DOHH2 (cell line): ENCODE measurements around the gene MSH5.

Experiments
- H3F3A ChIP-seq: fragments of 200-600 bp; sonication (generic), shearing (Covaris generic); 2 replicates; pipeline ENCODE4 v1.6.0; 2016; ENCODE audit warnings: antibody characterized with exemption, mild to moderate bottlenecking; ENCODE audit not compliant: control insufficient read depth, insufficient read depth
- H3K27ac ChIP-seq: fragments of 200-600 bp; sonication (generic); 2 replicates; pipeline ENCODE4 v1.5.1; 2014; ENCODE audit warnings: low read depth, mild to moderate bottlenecking, low read length, moderate library complexity
- H3K27me3 ChIP-seq: fragments of 200-600 bp; sonication (generic); 2 replicates; pipeline ENCODE4 v1.6.1; 2014; ENCODE audit warnings: mild to moderate bottlenecking, low read length, mixed read lengths; ENCODE audit not compliant: control insufficient read depth
- H3K36me3 ChIP-seq: fragments of 200-600 bp; sonication (generic); 2 replicates; pipeline ENCODE4 v1.6.1; 2014; ENCODE audit warnings: mild to moderate bottlenecking, low read length, moderate library complexity, mixed read lengths; ENCODE audit not compliant: control insufficient read depth
- H3K4me1 ChIP-seq: fragments of 200-600 bp; sonication (generic); 2 replicates; pipeline ENCODE4 v1.6.1; 2014; ENCODE audit warnings: mild to moderate bottlenecking, low read length, mixed read lengths; ENCODE audit not compliant: control insufficient read depth
- H3K4me2 ChIP-seq: fragments of 200-600 bp; sonication (generic); 2 replicates; pipeline ENCODE4 v1.6.0; 2014; ENCODE audit warnings: mild to moderate bottlenecking, low read length, moderate library complexity
- H3K4me3 ChIP-seq: fragments of 200-600 bp; sonication (generic); 2 replicates; pipeline ENCODE4 v1.5.1; 2014; ENCODE audit warnings: mild to moderate bottlenecking, low read length, mixed read lengths
- H3K79me2 ChIP-seq: fragments of 200-600 bp; sonication (generic); 2 replicates; pipeline ENCODE4 v1.6.1; 2014; ENCODE audit warnings: mild to moderate bottlenecking, low read length, mixed read lengths; ENCODE audit not compliant: control insufficient read depth
- H3K9me2 ChIP-seq: fragments of 200-600 bp; sonication (generic); replicated peaks from 2 replicates; pipeline ENCODE4 v1.6.1; 2014; ENCODE audit warnings: mild to moderate bottlenecking, low read length, mixed read lengths; ENCODE audit not compliant: control insufficient read depth
- H3K9me3 ChIP-seq: fragments of 200-600 bp; sonication (generic); 2 replicates; pipeline ENCODE4 v1.6.1; 2014; ENCODE audit warnings: antibody characterized with exemption, low read length, mixed read lengths; ENCODE audit not compliant: control insufficient read depth, insufficient read depth
- H4K20me1 ChIP-seq: fragments of 200-600 bp; sonication (generic); 2 replicates; pipeline ENCODE4 v1.6.0; 2014; ENCODE audit warnings: low read depth, mild to moderate bottlenecking, antibody characterized with exemption, low read length, moderate library complexity; ENCODE audit not compliant: control insufficient read depth, insufficient read depth
- EZH2phosphoT487 ChIP-seq: fragments of 200-600 bp; sonication (generic); IDR thresholded peaks from 2 replicates; pipeline ENCODE4 v1.6.1; 2017; ENCODE audit warnings: borderline replicate concordance, mild to moderate bottlenecking, antibody characterized with exemption, low read length, moderate library complexity, mixed read lengths
- TF ChIP-seq, protein P1 (sequence below): fragments of 200-600 bp; sonication (generic); IDR thresholded peaks from one replicate; pipeline ENCODE4 v1.5.1; 2014; ENCODE audit warnings: antibody characterized with exemption, mild to moderate bottlenecking, low read depth, low read length; ENCODE audit not compliant: poor library complexity, severe bottlenecking

MSH5 gene

DNA sequence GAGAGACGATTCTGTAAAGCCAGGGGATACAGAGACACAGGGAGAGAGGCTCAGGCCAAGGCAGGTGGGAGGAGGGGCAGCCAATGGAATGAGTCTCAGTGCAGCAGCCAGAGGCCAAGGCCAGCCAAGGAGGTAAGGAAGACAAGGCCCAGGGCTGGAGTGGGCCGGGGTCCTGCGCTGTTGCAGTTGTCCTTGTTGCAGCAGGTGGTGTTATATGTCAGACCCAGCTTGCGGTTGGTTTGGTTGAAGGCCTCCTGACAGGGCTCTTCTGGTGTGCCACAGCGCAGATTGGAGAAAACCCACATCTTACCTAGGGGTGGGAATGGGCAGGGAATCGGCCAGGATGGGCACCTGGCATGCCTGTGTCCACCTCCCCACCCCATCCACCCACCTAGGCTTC is 20.8 kb upstream of the MSH5 start:
- no peak overlapping the region for H3K27ac ChIP-seq
- no peaks in the 10 kb centered on the region for H3K36me3 ChIP-seq
- H3F3A ChIP-seq = no peaks in the 10 kb centered on the region
- H3K4me2 ChIP-seq = no peak overlapping the region
- H3K9me3 ChIP-seq = no peaks in the 10 kb centered on the region
- no peaks in the 10 kb centered on the region for H3K4me1 ChIP-seq
- no peak for TF ChIP-seq EZH2phosphoT487
- TF ChIP-seq, protein P1, sequence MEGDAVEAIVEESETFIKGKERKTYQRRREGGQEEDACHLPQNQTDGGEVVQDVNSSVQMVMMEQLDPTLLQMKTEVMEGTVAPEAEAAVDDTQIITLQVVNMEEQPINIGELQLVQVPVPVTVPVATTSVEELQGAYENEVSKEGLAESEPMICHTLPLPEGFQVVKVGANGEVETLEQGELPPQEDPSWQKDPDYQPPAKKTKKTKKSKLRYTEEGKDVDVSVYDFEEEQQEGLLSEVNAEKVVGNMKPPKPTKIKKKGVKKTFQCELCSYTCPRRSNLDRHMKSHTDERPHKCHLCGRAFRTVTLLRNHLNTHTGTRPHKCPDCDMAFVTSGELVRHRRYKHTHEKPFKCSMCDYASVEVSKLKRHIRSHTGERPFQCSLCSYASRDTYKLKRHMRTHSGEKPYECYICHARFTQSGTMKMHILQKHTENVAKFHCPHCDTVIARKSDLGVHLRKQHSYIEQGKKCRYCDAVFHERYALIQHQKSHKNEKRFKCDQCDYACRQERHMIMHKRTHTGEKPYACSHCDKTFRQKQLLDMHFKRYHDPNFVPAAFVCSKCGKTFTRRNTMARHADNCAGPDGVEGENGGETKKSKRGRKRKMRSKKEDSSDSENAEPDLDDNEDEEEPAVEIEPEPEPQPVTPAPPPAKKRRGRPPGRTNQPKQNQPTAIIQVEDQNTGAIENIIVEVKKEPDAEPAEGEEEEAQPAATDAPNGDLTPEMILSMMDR = no peak
- H4K20me1 ChIP-seq = no peaks in the 10 kb centered on the region
- peaks cover 19% of the 10 kb centered on the region for H3K27me3 ChIP-seq
- no peaks in the 10 kb centered on the region for H3K79me2 ChIP-seq
- H3K9me2 ChIP-seq = no peaks in the 10 kb centered on the region
- no peak overlapping the region for H3K4me3 ChIP-seq

DNA sequence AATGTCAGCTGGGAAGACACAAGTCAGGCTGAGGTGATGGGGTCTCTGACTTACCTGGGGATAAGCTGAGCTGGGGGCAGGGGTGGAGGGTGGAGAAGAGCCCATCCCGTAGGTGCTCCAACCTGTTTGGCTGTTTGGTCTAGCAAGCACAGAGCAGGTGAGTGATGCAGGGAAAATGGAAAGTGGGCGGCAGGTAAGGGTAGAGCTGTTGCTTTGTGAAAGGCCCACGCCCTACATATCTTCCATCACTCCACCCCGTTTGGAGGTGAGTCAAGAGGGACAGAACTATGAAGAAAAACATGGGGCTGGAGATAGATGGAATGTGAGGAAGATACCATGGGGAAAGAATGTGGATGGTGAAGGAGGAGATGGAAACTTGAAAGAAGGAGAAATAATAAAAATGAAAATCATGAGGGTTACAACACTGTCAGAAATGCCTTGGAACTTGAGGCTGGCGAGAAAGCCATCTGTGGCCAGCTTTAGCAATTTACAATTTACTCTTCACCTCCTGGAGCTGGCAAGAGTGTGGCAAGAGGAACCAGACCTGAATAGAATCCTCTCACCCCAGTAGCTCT is 19.5 kb upstream of the MSH5 start:
- H3K27ac ChIP-seq = no peak overlapping the region
- no peaks in the 10 kb centered on the region for H3K36me3 ChIP-seq
- no peaks in the 10 kb centered on the region for H3K4me1 ChIP-seq
- H3K4me3 ChIP-seq = no peak overlapping the region
- TF ChIP-seq, protein P1 = no peak
- no peak for TF ChIP-seq EZH2phosphoT487
- H3F3A ChIP-seq = no peaks in the 10 kb centered on the region
- H3K9me2 ChIP-seq = no peaks in the 10 kb centered on the region
- H3K79me2 ChIP-seq = no peaks in the 10 kb centered on the region
- H3K27me3 ChIP-seq = peaks cover 10% of the 10 kb centered on the region; the same call in 1 of the 2 replicates
- no peaks in the 10 kb centered on the region for H4K20me1 ChIP-seq
- H3K4me2 ChIP-seq = no peak overlapping the region
- H3K9me3 ChIP-seq = no peaks in the 10 kb centered on the region

DNA sequence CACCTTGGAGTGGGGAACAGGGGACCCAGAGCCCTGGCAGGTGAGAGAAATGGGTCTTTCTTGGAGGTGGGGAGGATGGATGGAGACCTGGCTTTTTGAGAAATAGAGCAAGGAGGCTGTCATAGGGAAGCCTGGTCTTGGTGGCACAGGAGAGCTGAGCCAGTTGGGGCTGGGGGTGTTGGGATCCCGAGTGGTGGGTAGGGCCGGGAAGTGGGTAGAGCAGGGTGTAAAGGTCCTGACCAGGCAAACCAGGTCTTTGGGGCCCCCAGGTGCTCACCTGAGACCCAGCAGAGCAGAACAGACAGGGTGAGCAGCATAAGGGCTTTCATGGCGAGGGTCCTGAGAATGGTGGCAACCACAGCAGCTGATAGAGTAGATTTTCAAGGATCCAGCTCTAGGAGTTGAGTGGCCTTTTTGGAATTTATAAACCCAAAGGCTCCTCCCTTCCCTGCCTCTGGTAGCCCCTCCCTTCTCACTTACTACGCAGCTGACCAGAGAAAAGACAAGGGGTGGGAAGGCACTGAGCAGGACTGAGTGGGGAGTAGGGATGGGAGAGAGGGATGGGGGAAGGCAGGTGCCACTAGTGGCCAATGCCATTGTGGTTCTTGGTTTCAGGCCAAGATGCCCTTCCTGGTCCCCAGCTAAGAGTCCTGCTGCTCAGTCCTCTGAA is 18.3 kb upstream of the MSH5 start, which contains the start of gene LY6G6C:
TSS of gene LY6G6C (minus strand) at position 396 of the 670 bp plus-strand sequence. CDS start at position 329, 67 bp downstream.
- H3F3A ChIP-seq = no peaks in the 10 kb centered on the region
- no peaks in the 10 kb centered on the region for H3K4me1 ChIP-seq
- no peaks in the 10 kb centered on the region for H3K9me3 ChIP-seq
- no peak within 1 kb of the TSS for H3K4me2 ChIP-seq
- H3K27me3 ChIP-seq = peaks cover 10% of the 10 kb centered on the region; the same call in 1 of the 2 replicates
- TF ChIP-seq, protein P1 = no peak
- no peak for TF ChIP-seq EZH2phosphoT487
- no peak within 1 kb of the TSS for H3K4me3 ChIP-seq
- no peaks in the 10 kb centered on the region for H4K20me1 ChIP-seq
- no peak within 1 kb of the TSS for H3K27ac ChIP-seq
- H3K79me2 ChIP-seq = no peaks in the 10 kb centered on the region
- peaks cover 3% of the 10 kb centered on the region for H3K36me3 ChIP-seq
- H3K9me2 ChIP-seq = no peaks in the 10 kb centered on the region
